ENCODE measurements around the gene TEPSIN.

GRCh38 chr17:81203136-81203535, 35.7 kb downstream of the TEPSIN start:
- TF ChIP-seq EZH2 (IDR thresholded peaks at IDR 0.05; ENCODE audit: borderline replicate concordance, low read depth, low read length, severe bottlenecking) (no peak), CTCF (IDR thresholded peaks at IDR 0.05; ENCODE audit: borderline replicate concordance, extremely low read depth, low read length, poor library complexity, severe bottlenecking) (no peak)

Measured in DND-41 (cell line).